ENCODE results near the gene CD6. TPM values are rescaled to one million over a fixed set of nuclear protein-coding genes. Genes with fewer than 3 reads are reported as not detected.

Gene CD6
- total RNA-seq, 4 donors from 2014 or later = 0.16 to 0.25 TPM; not detected in 2

DNA sequence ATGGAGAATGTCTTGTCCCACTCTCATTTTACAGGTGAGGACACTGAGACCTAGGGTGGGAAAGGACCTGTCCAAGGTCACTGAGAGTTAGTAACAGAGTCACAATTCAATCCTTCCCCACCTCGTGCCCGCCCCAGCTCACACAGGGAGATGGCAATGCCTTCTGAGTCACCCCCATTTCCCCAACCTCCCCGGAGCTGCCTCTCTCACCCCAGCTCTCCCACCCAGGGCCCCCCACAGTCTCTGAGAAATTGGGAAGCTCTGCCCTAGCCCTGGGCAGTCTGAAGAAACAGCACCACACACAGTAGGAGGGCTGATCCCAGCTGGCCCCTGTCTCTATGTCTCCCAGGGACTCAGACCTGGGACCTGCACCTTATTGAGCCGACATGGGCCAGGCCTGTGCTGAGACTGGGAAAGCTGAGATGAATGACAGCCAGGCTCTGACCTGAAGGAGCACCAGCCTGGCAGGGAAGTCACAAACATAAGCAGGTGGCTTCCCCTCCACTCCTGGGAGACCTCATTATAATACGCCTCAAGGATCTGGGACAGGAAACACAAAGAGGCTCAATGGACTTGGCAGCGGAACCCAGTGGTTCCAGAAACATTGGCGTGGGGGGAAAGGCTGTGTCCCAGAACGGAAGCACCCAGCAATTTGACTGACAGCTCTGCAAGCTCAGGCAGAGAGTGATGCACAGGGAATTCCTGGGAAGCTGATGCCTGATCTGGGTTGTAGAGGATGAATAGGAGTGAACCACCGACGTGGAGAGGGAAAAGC, 51.0 kb downstream of the CD6 start:
- no peak for ATAC-seq
- DNase-seq = no peak
- Histone ChIP-seq H3K9me3 (no peaks in the 10 kb centered on the region), H3K36me3 (no peaks in the 10 kb centered on the region), H3K27ac (no peak overlapping the region), H3K4me1 (no peaks in the 10 kb centered on the region), H3K27me3 (peaks cover 25 to 40% (median 28%) of the 10 kb centered on the region in 3 donors), H3K4me3 (no peak overlapping the region)
- TF ChIP-seq, protein P1, sequence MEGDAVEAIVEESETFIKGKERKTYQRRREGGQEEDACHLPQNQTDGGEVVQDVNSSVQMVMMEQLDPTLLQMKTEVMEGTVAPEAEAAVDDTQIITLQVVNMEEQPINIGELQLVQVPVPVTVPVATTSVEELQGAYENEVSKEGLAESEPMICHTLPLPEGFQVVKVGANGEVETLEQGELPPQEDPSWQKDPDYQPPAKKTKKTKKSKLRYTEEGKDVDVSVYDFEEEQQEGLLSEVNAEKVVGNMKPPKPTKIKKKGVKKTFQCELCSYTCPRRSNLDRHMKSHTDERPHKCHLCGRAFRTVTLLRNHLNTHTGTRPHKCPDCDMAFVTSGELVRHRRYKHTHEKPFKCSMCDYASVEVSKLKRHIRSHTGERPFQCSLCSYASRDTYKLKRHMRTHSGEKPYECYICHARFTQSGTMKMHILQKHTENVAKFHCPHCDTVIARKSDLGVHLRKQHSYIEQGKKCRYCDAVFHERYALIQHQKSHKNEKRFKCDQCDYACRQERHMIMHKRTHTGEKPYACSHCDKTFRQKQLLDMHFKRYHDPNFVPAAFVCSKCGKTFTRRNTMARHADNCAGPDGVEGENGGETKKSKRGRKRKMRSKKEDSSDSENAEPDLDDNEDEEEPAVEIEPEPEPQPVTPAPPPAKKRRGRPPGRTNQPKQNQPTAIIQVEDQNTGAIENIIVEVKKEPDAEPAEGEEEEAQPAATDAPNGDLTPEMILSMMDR (IDR thresholded peaks at IDR 0.05 in 4 of 5, conservative IDR thresholded peaks at IDR 0.05 in 1 of 5) = no peak
- no peak for TF ChIP-seq POLR2A (IDR thresholded peaks at IDR 0.05)
- intact Hi-C loops (cut with DNase I; ENCODE audit: low total_unique reads) = no loop called here
- in situ Hi-C loops (cut with MboI; ENCODE audit: low sequenced_read_pairs in 4 of 4) = no loop called here

DNA sequence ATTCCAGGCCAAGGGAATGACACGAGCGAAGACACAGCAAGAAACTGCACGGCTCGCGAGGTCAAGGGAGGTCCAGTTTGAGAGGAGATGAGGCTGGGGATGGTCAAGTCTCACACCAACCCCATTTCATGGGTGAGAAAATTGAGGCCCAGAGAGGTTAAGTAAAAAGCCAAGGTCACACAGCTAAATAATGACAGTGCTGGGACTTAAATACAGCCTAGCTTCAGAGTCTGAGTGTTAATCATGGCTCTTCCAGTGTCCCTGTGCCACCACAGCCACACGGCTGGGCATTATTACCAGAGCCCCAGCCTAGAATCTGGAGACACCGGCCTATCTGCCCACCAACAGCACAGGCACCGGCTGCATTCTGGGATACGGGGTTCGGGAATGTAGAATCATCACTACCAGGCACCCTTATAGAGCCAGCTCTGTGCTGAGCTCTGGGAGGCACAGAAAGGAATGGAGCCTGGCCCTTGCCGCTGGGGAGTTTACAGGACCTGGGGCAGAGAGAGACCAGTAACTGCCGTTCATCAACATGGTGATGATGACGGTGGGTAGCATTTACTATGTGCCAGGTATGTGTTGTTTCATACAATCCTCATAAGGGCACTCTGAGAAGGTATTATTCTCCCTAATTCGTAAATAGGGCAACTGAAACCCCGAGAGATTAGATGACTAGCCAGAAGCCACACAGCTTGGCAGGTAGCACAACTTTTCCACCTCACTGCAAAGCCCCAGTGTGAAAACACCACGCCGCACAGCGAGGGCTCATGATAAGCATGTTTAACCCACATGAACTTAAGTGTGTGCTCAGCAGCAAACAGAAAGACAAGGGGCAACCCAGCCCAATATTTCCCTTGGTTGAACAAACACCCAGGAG, 51.8 kb downstream of the CD6 start:
- no peaks in the 10 kb centered on the region for H3K36me3 ChIP-seq
- H3K4me3 ChIP-seq = no peak overlapping the region
- no peak for TF ChIP-seq POLR2A (IDR thresholded peaks at IDR 0.05)
- TF ChIP-seq, protein P1 (IDR thresholded peaks at IDR 0.05 in 4 of 5, conservative IDR thresholded peaks at IDR 0.05 in 1 of 5) = no peak
- no peaks in the 10 kb centered on the region for H3K9me3 ChIP-seq
- no peaks in the 10 kb centered on the region for H3K4me1 ChIP-seq
- intact Hi-C loops (cut with DNase I; ENCODE audit: low total_unique reads) (no loop called here), in situ Hi-C loops (cut with MboI; ENCODE audit: low sequenced_read_pairs in 4 of 4) (no loop called here)
- peaks cover 21 to 40% (median 26%) of the 10 kb centered on the region in 3 donors for H3K27me3 ChIP-seq
- DNase-seq (no peak), ATAC-seq (no peak)
- H3K27ac ChIP-seq = no peak overlapping the region

GRCh38 chr11:61023966-61024295, 52.5 kb downstream of the CD6 start:
- ATAC-seq (no peak), DNase-seq (no peak)
- H3K27ac ChIP-seq = no peak overlapping the region
- intact Hi-C loops (cut with DNase I; ENCODE audit: low total_unique reads) = no loop called here
- no peak overlapping the region for H3K4me3 ChIP-seq
- no peak for TF ChIP-seq POLR2A (IDR thresholded peaks at IDR 0.05)
- TF ChIP-seq, protein P1 (IDR thresholded peaks at IDR 0.05 in 4 of 5, conservative IDR thresholded peaks at IDR 0.05 in 1 of 5) = no peak
- no peaks in the 10 kb centered on the region for H3K4me1 ChIP-seq
- H3K36me3 ChIP-seq = no peaks in the 10 kb centered on the region
- no peaks in the 10 kb centered on the region for H3K9me3 ChIP-seq
- in situ Hi-C loops (cut with MboI; ENCODE audit: low sequenced_read_pairs in 4 of 4) = no loop called here
- peaks cover 21 to 40% (median 23%) of the 10 kb centered on the region in 3 donors for H3K27me3 ChIP-seq

DNA sequence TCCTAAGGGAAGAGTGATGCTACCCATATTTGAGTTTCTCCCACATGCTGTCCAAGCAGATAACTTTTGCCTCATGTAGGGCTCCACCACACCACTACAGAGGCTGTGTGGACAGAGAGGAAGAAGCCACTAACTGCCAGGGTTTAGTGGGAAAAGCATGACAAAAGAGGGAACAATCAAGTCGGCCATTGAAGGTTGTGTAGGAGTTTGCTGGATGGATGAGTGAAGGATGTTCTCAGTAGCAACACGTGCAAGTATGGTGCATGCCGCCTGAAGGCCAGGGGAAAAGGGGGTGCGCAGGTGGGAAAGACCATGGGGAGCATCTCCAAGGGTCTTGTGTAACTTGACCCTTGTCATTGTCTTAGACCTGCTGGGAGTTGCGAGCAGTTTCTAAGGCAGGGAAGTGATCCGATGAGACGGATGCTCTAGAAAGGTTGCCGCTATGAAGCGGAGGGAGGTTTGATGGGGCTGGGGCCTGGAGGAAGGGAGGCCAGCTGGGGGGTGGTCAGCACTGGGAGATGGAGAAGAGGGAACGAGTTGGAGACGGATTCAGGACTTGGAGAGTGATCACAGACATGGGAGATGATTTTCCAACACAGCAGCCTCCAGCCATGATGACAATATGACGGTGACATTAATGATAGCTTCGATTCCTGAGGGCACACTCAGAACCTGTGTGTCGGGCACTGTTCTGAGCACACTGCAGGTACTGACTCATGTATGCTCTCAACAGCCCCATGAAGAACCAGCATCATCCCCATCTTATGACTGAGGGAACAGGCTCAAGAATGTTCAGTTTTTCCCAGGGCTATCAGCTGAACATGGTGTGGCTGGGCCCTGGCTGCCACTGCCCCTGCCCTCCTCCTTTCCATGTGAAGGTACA, 53.7 kb downstream of the CD6 start:
- H3K4me3 ChIP-seq = no peak overlapping the region
- H3K9me3 ChIP-seq = no peaks in the 10 kb centered on the region
- H3K27ac ChIP-seq = no peak overlapping the region
- H3K36me3 ChIP-seq = no peaks in the 10 kb centered on the region
- no peaks in the 10 kb centered on the region for H3K4me1 ChIP-seq
- in situ Hi-C loops (cut with MboI; ENCODE audit: low sequenced_read_pairs in 4 of 4) (loop anchor here in 1 of 4 donors (25.0 kb wide), 1 partner anchor 162 kb away; no protein-coding TSS in a partner anchor), intact Hi-C loops (cut with DNase I; ENCODE audit: low total_unique reads) (no loop called here)
- TF ChIP-seq, protein P1 (IDR thresholded peaks at IDR 0.05 in 4 of 5, conservative IDR thresholded peaks at IDR 0.05 in 1 of 5) = no peak
- no peak for TF ChIP-seq POLR2A (IDR thresholded peaks at IDR 0.05)
- no peak for ATAC-seq
- H3K27me3 ChIP-seq = peaks cover 16 to 34% (median 20%) of the 10 kb centered on the region in 3 donors
- no peak for DNase-seq
